ENCODE measurements around the gene ZC2HC1C. TPM values are rescaled to one million over a fixed set of nuclear protein-coding genes. Genes with fewer than 3 reads are reported as not detected.

The ZC2HC1C gene
- total RNA-seq, 2 donors from 2014 or later = 2.3 to 2.7 TPM

DNA sequence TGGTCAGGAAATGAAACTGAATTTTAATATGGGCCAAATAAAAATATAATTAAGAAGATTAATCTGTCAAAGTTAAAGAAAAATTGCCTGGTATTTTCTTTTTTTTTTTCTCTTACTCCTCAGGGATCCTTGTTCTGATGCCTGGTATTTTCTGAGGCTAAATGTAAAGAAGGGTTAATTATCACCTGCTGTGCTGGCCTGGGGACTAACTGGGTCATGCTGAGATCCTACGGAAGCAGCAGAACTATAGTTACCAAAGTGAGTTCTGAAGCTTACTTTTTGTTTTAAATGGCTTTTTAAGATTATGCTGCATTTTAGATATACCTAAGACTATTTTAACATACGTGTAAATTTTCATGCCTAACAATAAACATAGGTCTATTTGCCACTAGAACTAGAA, 23.3 kb downstream of the ZC2HC1C start:
- Histone ChIP-seq H3K9me3 (ENCODE audit: control insufficient read depth, low read length) (no peaks in the 10 kb centered on the region), H3K4me3 (ENCODE audit: low read length) (no peak overlapping the region), H3K27me3 (ENCODE audit: control insufficient read depth, insufficient read depth, low read length, poor library complexity, severe bottlenecking) (no peaks in the 10 kb centered on the region), H3K27ac (ENCODE audit: low read depth, low read length) (no peak overlapping the region), H3K36me3 (ENCODE audit: control insufficient read depth, insufficient read depth, low read length) (peaks cover 65% of the 10 kb centered on the region), H3K9ac (ENCODE audit: extremely low read depth, low read length, poor library complexity, severe bottlenecking) (no peak overlapping the region), H3K4me1 (ENCODE audit: control insufficient read depth, insufficient read depth, low read length) (peaks cover 4% of the 10 kb centered on the region)
- 16 to 25% methylated on average over 1 to 2 of the region's 2 CpGs for WGBS, 2 experiments (ENCODE audit: insufficient coverage in 1 of 2, insufficient read length in 1 of 2)
- TF ChIP-seq, protein P1, sequence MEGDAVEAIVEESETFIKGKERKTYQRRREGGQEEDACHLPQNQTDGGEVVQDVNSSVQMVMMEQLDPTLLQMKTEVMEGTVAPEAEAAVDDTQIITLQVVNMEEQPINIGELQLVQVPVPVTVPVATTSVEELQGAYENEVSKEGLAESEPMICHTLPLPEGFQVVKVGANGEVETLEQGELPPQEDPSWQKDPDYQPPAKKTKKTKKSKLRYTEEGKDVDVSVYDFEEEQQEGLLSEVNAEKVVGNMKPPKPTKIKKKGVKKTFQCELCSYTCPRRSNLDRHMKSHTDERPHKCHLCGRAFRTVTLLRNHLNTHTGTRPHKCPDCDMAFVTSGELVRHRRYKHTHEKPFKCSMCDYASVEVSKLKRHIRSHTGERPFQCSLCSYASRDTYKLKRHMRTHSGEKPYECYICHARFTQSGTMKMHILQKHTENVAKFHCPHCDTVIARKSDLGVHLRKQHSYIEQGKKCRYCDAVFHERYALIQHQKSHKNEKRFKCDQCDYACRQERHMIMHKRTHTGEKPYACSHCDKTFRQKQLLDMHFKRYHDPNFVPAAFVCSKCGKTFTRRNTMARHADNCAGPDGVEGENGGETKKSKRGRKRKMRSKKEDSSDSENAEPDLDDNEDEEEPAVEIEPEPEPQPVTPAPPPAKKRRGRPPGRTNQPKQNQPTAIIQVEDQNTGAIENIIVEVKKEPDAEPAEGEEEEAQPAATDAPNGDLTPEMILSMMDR (conservative IDR thresholded peaks at IDR 0.05) = no peak
- no peak overlapping the region for H3K4me3 Mint-ChIP-seq
- H3K4me1 Mint-ChIP-seq = peaks cover 8% of the 10 kb centered on the region
- no peaks in the 10 kb centered on the region for H3K9me3 Mint-ChIP-seq
- H3K27me3 Mint-ChIP-seq (ENCODE audit: insufficient read depth) = no peaks in the 10 kb centered on the region
- H3K27ac Mint-ChIP-seq = no peak overlapping the region
- H3K36me3 Mint-ChIP-seq (ENCODE audit: low read depth) = peaks cover 49% of the 10 kb centered on the region
- no peak for DNase-seq

DNA sequence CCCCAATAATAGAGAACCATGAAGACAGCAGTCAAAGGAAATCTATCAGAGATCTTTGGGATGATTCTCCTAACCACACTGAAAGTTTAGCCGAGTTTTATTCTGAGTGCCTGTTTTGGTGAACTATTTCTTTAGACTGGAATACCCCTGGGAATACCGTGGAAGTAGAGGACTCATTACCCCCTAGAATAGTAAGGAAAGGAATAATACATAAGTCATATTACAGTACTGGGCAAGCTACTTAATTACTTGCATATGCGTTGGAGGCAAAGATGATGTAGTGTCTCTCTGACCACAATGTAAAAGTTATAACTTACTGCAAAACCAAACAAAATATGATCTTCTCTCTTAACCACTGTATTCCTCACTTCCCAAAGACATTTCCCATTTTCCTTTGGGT, 25.5 kb downstream of the ZC2HC1C start:
- Histone ChIP-seq H3K36me3 (ENCODE audit: control insufficient read depth, insufficient read depth, low read length) (peaks cover 75% of the 10 kb centered on the region), H3K4me1 (ENCODE audit: control insufficient read depth, insufficient read depth, low read length) (peaks cover 4% of the 10 kb centered on the region), H3K27ac (ENCODE audit: low read depth, low read length) (no peak overlapping the region), H3K9ac (ENCODE audit: extremely low read depth, low read length, poor library complexity, severe bottlenecking) (no peak overlapping the region), H3K27me3 (ENCODE audit: control insufficient read depth, insufficient read depth, low read length, poor library complexity, severe bottlenecking) (no peaks in the 10 kb centered on the region), H3K4me3 (ENCODE audit: low read length) (no peak overlapping the region), H3K9me3 (ENCODE audit: control insufficient read depth, low read length) (no peaks in the 10 kb centered on the region)
- 100% methylated on average over 1 to 3 of the region's 3 CpGs for WGBS, 2 experiments (ENCODE audit: insufficient coverage in 1 of 2, insufficient read length in 1 of 2)
- no peaks in the 10 kb centered on the region for H3K9me3 Mint-ChIP-seq
- H3K4me3 Mint-ChIP-seq = no peak overlapping the region
- peaks cover 57% of the 10 kb centered on the region for H3K36me3 Mint-ChIP-seq (ENCODE audit: low read depth)
- DNase-seq = no peak
- H3K4me1 Mint-ChIP-seq = peaks cover 8% of the 10 kb centered on the region
- TF ChIP-seq, protein P1 (conservative IDR thresholded peaks at IDR 0.05) = no peak
- H3K27ac Mint-ChIP-seq = no peak overlapping the region
- H3K27me3 Mint-ChIP-seq (ENCODE audit: insufficient read depth) = no peaks in the 10 kb centered on the region

DNA sequence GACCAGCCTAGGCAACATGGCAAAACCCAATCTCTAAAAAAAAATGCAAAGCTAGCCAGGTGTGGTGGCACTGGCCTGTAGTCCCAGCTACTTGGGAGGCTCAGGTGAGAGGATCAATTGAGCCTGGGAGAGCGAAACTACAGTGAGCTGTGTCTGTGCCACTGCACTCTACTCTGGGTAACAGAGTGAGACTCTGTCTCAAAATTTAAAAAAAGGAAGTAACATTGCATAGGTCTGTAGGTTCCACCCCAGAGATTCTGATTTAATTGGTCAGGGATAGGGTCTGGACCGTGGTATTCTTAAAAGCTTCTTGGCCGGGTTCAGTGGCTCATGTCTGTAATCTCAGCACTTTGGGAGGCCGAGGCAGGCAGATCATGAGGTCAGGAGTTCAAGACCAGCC, 26.2 kb downstream of the ZC2HC1C start:
- Mint-ChIP-seq H3K4me3 (no peak overlapping the region), H3K27me3 (ENCODE audit: insufficient read depth) (no peaks in the 10 kb centered on the region), H3K36me3 (ENCODE audit: low read depth) (peaks cover 58% of the 10 kb centered on the region), H3K9me3 (no peaks in the 10 kb centered on the region), H3K4me1 (peaks cover 8% of the 10 kb centered on the region), H3K27ac (no peak overlapping the region)
- no peak for DNase-seq
- Histone ChIP-seq H3K4me1 (ENCODE audit: control insufficient read depth, insufficient read depth, low read length) (peaks cover 4% of the 10 kb centered on the region), H3K27ac (ENCODE audit: low read depth, low read length) (no peak overlapping the region), H3K36me3 (ENCODE audit: control insufficient read depth, insufficient read depth, low read length) (peaks cover 76% of the 10 kb centered on the region), H3K9ac (ENCODE audit: extremely low read depth, low read length, poor library complexity, severe bottlenecking) (no peak overlapping the region), H3K9me3 (ENCODE audit: control insufficient read depth, low read length) (no peaks in the 10 kb centered on the region), H3K4me3 (ENCODE audit: low read length) (no peak overlapping the region), H3K27me3 (ENCODE audit: control insufficient read depth, insufficient read depth, low read length, poor library complexity, severe bottlenecking) (no peaks in the 10 kb centered on the region)
- 94 to 95% methylated on average over 4 of the region's 4 CpGs for WGBS, 2 experiments (ENCODE audit: insufficient coverage in 1 of 2, insufficient read length in 1 of 2)
- TF ChIP-seq, protein P1 (conservative IDR thresholded peaks at IDR 0.05) = no peak

Data from endodermal cell (in vitro differentiated cells).